Left kidney (tissue), 2 donors: ENCODE results near the gene ETNK1. TPM values are rescaled to one million over a fixed set of nuclear protein-coding genes. Genes with fewer than 3 reads are reported as not detected.
"Not testable (repeated sequence)": the region's sequence is repeated elsewhere in the genome, so short reads cannot be mapped to it uniquely, and the experiment has no call there.

Source experiments
- DNase-seq: peaks from one replicate; pipeline ENCODE4 v3.0.0-alpha.2; 2013
- polyA plus RNA-seq: library from polyadenylated mRNA; unstranded; fragments of 120-200 nt; gene quantifications from one replicate; pipeline ENCODE4 v1.2.1, GENCODE V29; 2013; ENCODE audit not compliant: insufficient read length

Gene ETNK1
- polyA plus RNA-seq, 1 donor, result 92.4 TPM

GRCh38 chr12:22684140-22685118 lies 59.5 kb downstream of the ETNK1 start:
- peak; percentile 46 for DNase-seq

- DNase-seq, result no peak
Observed at GRCh38 chr12:22686193-22686592, 61.2 kb downstream of the ETNK1 start.

GRCh38 chr12:22687361-22688076 lies 62.5 kb downstream of the ETNK1 start:
- no peak for DNase-seq

GRCh38 chr12:22689876-22690275 lies 64.9 kb downstream of the ETNK1 start:
- no peak for DNase-seq

- DNase-seq, result no peak
Observed at GRCh38 chr12:22691319-22691718, 66.3 kb downstream of the ETNK1 start.

- DNase-seq, result not testable (repeated sequence)
Observed at GRCh38 chr12:22692467-22692866, 67.5 kb downstream of the ETNK1 start.

- DNase-seq, result no peak
Observed at GRCh38 chr12:22692964-22693555, 68.1 kb downstream of the ETNK1 start.

- DNase-seq, result no peak
Observed at GRCh38 chr12:22698576-22698975, 73.6 kb downstream of the ETNK1 start.

GRCh38 chr12:22699705-22700104 lies 74.7 kb downstream of the ETNK1 start:
- not testable (repeated sequence) for DNase-seq

- DNase-seq, result no peak
Observed at GRCh38 chr12:22700106-22700505, 75.1 kb downstream of the ETNK1 start.

GRCh38 chr12:22701216-22701809 lies 76.3 kb downstream of the ETNK1 start:
- peak; percentile 5 for DNase-seq

- DNase-seq, result no peak
Observed at GRCh38 chr12:22702690-22703089, 77.7 kb downstream of the ETNK1 start.

- peak; percentile 36 for DNase-seq
Observed at GRCh38 chr12:22709292-22709691, 84.3 kb downstream of the ETNK1 start.

- no peak for DNase-seq
Observed at GRCh38 chr12:22712083-22712482, 87.1 kb downstream of the ETNK1 start.

GRCh38 chr12:22715254-22715653 lies 90.3 kb downstream of the ETNK1 start:
- DNase-seq, result no peak

- DNase-seq, result no peak
Observed at GRCh38 chr12:22719745-22720144, 94.8 kb downstream of the ETNK1 start.

- no peak for DNase-seq
Observed at GRCh38 chr12:22722081-22722480, 97.1 kb downstream of the ETNK1 start.

- peak; percentile 8 for DNase-seq
Observed at GRCh38 chr12:22722779-22723178, 97.8 kb downstream of the ETNK1 start.

- DNase-seq, result no peak
Observed at GRCh38 chr12:22728987-22729386, 104.0 kb downstream of the ETNK1 start.

- no peak for DNase-seq
Observed at GRCh38 chr12:22729431-22729956, 104.5 kb downstream of the ETNK1 start.

- DNase-seq, result peak; percentile 5
Observed at GRCh38 chr12:22729957-22730443, 105.0 kb downstream of the ETNK1 start.

- no peak for DNase-seq
Observed at GRCh38 chr12:22731236-22731635, 106.3 kb downstream of the ETNK1 start.
